Measurements from ENCODE around the gene TLDC2.
"Not testable (repeated sequence)": the region's sequence is repeated elsewhere in the genome, so short reads cannot be mapped to it uniquely, and the experiment has no call there.

Gene TLDC2

DNA sequence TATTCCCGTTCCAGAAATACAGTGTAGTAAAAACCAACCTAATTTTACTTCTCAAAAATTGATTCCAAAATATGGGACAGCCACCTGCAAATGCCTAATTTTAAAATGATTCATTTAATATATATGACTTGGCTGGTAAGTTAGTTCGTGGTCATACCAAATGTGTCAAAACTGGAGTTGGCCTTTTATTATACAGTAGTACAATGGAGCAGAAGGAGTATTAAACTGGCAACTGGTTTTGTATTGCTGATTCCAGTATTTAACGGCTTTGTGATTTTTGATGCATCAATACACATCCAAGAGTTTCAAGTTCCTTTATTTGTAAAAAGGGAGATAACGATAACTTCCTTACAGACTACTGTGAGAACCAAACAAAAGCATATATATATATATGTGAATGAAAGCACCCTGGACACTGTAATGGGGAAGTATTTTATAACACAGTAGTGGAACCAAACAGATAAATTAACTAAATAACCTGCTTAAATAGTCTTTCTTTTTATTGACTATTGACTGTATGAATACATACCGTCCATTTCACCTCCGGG is 50.8 kb downstream of the TLDC2 start:
- peaks cover 12% of the 10 kb centered on the region for H3K36me3 ChIP-seq (ENCODE audit: control insufficient read depth, insufficient read depth, low read length)
- H3K9ac ChIP-seq (ENCODE audit: low read depth, low read length): no peak overlapping the region
- no peaks in the 10 kb centered on the region for H3K4me1 ChIP-seq (ENCODE audit: control insufficient read depth, insufficient read depth, low read length)
- no peaks in the 10 kb centered on the region for H3K27me3 ChIP-seq (ENCODE audit: control insufficient read depth, insufficient read depth, low read length)
- H3K9me3 ChIP-seq (ENCODE audit: control insufficient read depth, insufficient read depth, low read length): no peaks in the 10 kb centered on the region
- no peak overlapping the region for H3K4me3 ChIP-seq (ENCODE audit: low read depth, low read length)

DNA sequence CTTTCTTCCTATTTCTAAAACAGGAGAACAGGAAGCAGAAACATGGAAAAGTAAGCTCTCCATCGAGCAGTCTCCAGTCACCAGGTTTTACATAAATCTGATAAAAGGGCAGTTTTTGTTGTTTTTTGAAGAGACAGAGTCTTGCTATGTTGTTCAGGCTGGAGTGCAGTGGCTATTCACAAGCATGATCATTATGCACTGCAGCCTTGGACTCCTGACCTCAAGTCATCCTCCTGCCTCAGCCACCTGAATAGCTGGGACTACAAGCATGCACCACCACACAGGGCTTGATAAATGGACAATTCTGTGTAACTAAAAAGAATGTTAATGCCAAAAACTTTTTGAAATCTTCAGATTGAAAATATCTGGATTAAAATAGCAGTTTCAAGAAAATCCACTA is 51.8 kb downstream of the TLDC2 start:
- no peaks in the 10 kb centered on the region for H3K9me3 ChIP-seq (ENCODE audit: control insufficient read depth, insufficient read depth, low read length)
- peaks cover 14% of the 10 kb centered on the region for H3K36me3 ChIP-seq (ENCODE audit: control insufficient read depth, insufficient read depth, low read length)
- H3K9ac ChIP-seq (ENCODE audit: low read depth, low read length): no peak overlapping the region
- H3K4me1 ChIP-seq (ENCODE audit: control insufficient read depth, insufficient read depth, low read length): no peaks in the 10 kb centered on the region
- no peak overlapping the region for H3K4me3 ChIP-seq (ENCODE audit: low read depth, low read length)
- no peaks in the 10 kb centered on the region for H3K27me3 ChIP-seq (ENCODE audit: control insufficient read depth, insufficient read depth, low read length)

GRCh38 chr20:36929290-36929689 is 53.4 kb downstream of the TLDC2 start:
- H3K9ac ChIP-seq (ENCODE audit: low read depth, low read length): no peak overlapping the region
- H3K36me3 ChIP-seq (ENCODE audit: control insufficient read depth, insufficient read depth, low read length): peaks cover 18% of the 10 kb centered on the region
- no peaks in the 10 kb centered on the region for H3K4me1 ChIP-seq (ENCODE audit: control insufficient read depth, insufficient read depth, low read length)
- H3K4me3 ChIP-seq (ENCODE audit: low read depth, low read length): no peak overlapping the region
- H3K9me3 ChIP-seq (ENCODE audit: control insufficient read depth, insufficient read depth, low read length): no peaks in the 10 kb centered on the region
- H3K27me3 ChIP-seq (ENCODE audit: control insufficient read depth, insufficient read depth, low read length): no peaks in the 10 kb centered on the region

DNA sequence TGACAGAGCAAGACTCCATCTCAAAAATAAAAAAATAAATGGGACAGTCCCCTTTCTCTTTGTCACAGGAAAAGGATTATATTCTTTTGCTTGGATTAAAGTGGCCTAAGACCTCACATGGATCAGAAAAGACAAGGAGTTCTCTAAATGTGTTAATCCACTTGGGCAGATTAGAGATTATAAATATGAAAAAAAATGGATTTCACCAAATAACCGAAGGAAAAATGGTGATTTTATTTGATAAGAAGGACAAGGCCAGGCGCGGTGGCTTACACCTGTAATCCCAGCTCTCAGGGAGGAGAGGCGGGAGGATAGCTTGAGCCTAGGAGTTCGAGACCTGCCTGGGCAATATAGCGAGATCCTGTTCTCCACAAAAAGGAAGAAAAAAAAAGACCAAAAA is 53.8 kb downstream of the TLDC2 start:
- Histone ChIP-seq H3K27me3 (ENCODE audit: control insufficient read depth, insufficient read depth, low read length) (no peaks in the 10 kb centered on the region), H3K36me3 (ENCODE audit: control insufficient read depth, insufficient read depth, low read length) (peaks cover 18% of the 10 kb centered on the region), H3K4me1 (ENCODE audit: control insufficient read depth, insufficient read depth, low read length) (no peaks in the 10 kb centered on the region), H3K9ac (ENCODE audit: low read depth, low read length) (no peak overlapping the region), H3K4me3 (ENCODE audit: low read depth, low read length) (no peak overlapping the region), H3K9me3 (ENCODE audit: control insufficient read depth, insufficient read depth, low read length) (no peaks in the 10 kb centered on the region)

DNA sequence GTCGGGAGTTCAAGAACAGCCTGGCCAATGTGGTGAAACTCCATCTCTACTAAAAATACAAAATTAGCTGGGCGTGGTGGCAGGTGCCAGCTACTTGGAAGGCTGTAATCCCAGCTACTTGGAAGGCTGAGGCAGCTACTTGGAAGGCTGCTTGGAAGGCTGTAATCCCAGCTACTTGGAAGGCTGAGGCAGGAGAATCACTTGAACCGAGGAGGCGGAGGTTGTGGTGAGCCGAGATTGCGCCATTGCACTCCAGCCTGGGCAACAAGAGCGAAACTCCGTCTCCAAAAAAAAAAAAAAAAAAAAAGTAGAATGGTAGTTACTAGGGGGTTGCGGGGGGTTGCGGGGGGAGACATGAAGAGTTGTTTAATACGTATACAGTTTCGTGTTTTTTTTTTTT is 56.1 kb downstream of the TLDC2 start:
- not testable (repeated sequence) for H3K4me1 ChIP-seq (ENCODE audit: control insufficient read depth, insufficient read depth, low read length); H3K4me3 ChIP-seq (ENCODE audit: low read depth, low read length); H3K9ac ChIP-seq (ENCODE audit: low read depth, low read length); H3K27me3 ChIP-seq (ENCODE audit: control insufficient read depth, insufficient read depth, low read length); H3K9me3 ChIP-seq (ENCODE audit: control insufficient read depth, insufficient read depth, low read length)
- peaks cover 18% of the 10 kb centered on the region for H3K36me3 ChIP-seq (ENCODE audit: control insufficient read depth, insufficient read depth, low read length)

DNA sequence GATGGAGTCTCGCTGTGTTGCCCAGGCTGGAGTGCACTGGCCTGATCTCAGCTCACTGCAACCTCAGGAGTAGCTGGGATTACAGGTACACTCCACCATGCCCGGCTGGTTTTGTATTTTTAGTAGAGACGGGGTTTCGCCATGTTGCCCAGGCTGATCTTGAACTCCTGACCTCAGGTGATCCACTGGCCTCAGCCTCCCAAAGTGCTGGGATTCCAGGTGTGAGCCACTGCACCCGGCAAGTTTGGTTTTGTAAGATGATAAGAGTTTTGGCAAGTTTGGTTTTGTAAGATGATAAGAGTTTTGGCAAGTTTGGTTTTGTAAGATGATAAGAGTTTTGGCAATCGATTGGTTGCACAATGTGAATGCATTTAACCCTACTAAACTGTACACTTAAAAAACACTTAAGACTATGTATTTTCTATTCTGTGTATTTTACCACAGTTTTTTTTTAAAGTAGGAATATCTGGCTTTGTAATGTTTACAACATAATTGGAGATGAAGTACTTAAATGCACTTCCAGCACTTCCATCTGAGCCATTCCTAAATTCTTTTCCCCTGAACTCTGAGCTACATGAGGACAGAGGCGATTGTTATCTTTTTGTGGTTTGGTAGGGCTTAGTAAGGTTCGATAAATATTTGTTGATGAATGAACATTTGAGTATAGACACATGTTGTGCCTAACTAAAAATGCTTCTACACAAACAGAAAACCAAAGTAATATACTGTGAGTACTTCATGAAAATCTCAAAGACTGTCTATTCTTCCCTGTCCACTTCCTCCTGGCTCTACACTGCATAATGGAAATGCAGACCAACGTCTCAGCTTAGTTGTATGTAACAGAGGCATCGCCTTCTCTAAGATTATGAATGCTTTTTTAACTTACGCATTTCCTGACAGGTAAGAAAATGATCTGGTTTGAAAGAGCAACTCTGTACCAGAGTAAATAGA is 56.8 kb downstream of the TLDC2 start:
- H3K9me3 ChIP-seq (ENCODE audit: control insufficient read depth, insufficient read depth, low read length): no peaks in the 10 kb centered on the region
- H3K9ac ChIP-seq (ENCODE audit: low read depth, low read length): no peak overlapping the region
- H3K4me3 ChIP-seq (ENCODE audit: low read depth, low read length): no peak overlapping the region
- H3K27me3 ChIP-seq (ENCODE audit: control insufficient read depth, insufficient read depth, low read length): no peaks in the 10 kb centered on the region
- peaks cover 18% of the 10 kb centered on the region for H3K36me3 ChIP-seq (ENCODE audit: control insufficient read depth, insufficient read depth, low read length)
- H3K4me1 ChIP-seq (ENCODE audit: control insufficient read depth, insufficient read depth, low read length): no peaks in the 10 kb centered on the region

- H3K36me3 ChIP-seq (ENCODE audit: control insufficient read depth, insufficient read depth, low read length): peaks cover 18% of the 10 kb centered on the region
- not testable (repeated sequence) for H3K9ac ChIP-seq (ENCODE audit: low read depth, low read length); H3K4me1 ChIP-seq (ENCODE audit: control insufficient read depth, insufficient read depth, low read length); H3K27me3 ChIP-seq (ENCODE audit: control insufficient read depth, insufficient read depth, low read length); H3K4me3 ChIP-seq (ENCODE audit: low read depth, low read length); H3K9me3 ChIP-seq (ENCODE audit: control insufficient read depth, insufficient read depth, low read length)
Observed at GRCh38 chr20:36933571-36933970, 57.6 kb downstream of the TLDC2 start.

DNA sequence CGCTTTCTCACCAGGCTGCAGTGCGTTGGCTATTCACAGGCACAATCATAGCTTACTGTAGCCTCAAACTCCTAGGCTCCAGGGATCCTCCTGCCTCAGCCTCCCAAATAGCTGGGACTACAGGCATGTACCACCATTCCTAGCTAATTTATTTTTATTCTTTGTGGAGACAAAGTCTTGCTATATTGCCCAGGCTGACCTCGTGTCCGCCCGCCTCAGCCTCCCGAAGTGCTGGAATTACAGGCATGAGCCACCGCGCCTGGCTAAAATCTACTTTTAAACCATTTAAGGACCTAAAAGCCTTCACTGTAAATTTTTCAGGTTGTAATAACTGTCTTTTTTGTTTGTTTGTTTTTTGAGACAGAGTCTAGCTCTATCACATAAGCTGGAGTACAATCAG is 60.4 kb downstream of the TLDC2 start:
- Histone ChIP-seq H3K9ac (ENCODE audit: low read depth, low read length) (no peak overlapping the region), H3K27me3 (ENCODE audit: control insufficient read depth, insufficient read depth, low read length) (no peaks in the 10 kb centered on the region), H3K9me3 (ENCODE audit: control insufficient read depth, insufficient read depth, low read length) (no peaks in the 10 kb centered on the region), H3K4me3 (ENCODE audit: low read depth, low read length) (no peak overlapping the region), H3K4me1 (ENCODE audit: control insufficient read depth, insufficient read depth, low read length) (no peaks in the 10 kb centered on the region), H3K36me3 (ENCODE audit: control insufficient read depth, insufficient read depth, low read length) (peaks cover 8% of the 10 kb centered on the region)

DNA sequence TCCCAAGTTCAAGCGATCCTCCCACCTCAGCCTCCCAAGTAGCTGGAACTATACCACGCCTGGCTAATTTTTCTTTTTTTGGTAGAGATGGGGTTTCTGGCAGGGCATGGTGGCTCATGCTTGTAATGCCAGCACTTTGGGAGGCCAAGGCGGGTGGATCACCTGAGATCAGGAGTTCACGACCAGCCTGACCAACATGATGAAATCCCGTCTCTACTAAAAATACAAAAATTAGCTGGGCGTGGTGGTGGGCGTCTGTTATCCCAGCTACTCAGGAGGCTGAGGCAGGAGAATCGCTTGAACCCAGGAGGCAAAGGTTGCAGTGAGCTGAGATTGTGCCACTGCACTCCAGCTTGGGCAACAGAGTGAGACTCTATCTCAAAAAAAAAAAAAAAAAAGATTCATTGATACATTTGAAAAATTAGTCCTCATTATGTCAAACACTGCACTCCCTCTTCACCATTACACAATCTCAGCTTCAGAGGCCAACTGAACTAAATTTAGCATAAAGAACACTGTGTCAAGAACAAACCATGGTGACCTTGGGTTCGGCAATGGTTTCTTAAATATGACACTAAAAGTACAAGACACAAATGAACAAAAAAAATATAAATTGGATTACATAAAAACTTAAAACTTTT is 60.9 kb downstream of the TLDC2 start:
- not testable (repeated sequence) for H3K4me3 ChIP-seq (ENCODE audit: low read depth, low read length); H3K9me3 ChIP-seq (ENCODE audit: control insufficient read depth, insufficient read depth, low read length); H3K4me1 ChIP-seq (ENCODE audit: control insufficient read depth, insufficient read depth, low read length); H3K36me3 ChIP-seq (ENCODE audit: control insufficient read depth, insufficient read depth, low read length); H3K27me3 ChIP-seq (ENCODE audit: control insufficient read depth, insufficient read depth, low read length); H3K9ac ChIP-seq (ENCODE audit: low read depth, low read length)

- H3K9ac ChIP-seq (ENCODE audit: low read depth, low read length): no peak overlapping the region
- no peak overlapping the region for H3K4me3 ChIP-seq (ENCODE audit: low read depth, low read length)
- H3K4me1 ChIP-seq (ENCODE audit: control insufficient read depth, insufficient read depth, low read length): no peaks in the 10 kb centered on the region
- no peaks in the 10 kb centered on the region for H3K9me3 ChIP-seq (ENCODE audit: control insufficient read depth, insufficient read depth, low read length)
- H3K36me3 ChIP-seq (ENCODE audit: control insufficient read depth, insufficient read depth, low read length): peaks cover 6% of the 10 kb centered on the region
- H3K27me3 ChIP-seq (ENCODE audit: control insufficient read depth, insufficient read depth, low read length): no peaks in the 10 kb centered on the region
Observed at GRCh38 chr20:36937402-36937770, 61.4 kb downstream of the TLDC2 start.

DNA sequence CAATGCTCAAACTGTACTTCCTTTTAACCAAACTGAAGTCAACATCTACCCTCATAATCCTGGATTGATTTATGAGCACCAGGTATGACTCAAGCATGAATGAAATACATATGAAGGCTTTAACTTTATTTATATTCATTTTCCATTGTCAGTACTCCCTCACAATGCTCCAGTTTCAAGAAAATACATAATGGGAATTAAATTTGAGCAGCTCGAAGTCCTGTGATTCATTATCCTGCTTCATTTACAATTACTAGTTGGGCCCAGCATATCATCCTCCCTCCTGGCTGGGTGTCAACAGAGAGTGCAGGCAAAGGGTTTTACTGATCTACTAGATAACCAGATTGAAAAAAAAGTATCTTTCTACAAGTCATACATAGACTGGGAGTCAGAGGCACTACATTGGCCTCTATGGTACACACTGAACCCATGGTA is 65.5 kb downstream of the TLDC2 start:
- H3K4me3 ChIP-seq (ENCODE audit: low read depth, low read length): no peak overlapping the region
- peaks cover 16% of the 10 kb centered on the region for H3K36me3 ChIP-seq (ENCODE audit: control insufficient read depth, insufficient read depth, low read length)

More for the DNA sequence above, 65.5 kb downstream of the TLDC2 start:
- Histone ChIP-seq H3K9ac (ENCODE audit: low read depth, low read length) (no peak overlapping the region), H3K27me3 (ENCODE audit: control insufficient read depth, insufficient read depth, low read length) (no peaks in the 10 kb centered on the region), H3K9me3 (ENCODE audit: control insufficient read depth, insufficient read depth, low read length) (no peaks in the 10 kb centered on the region), H3K4me1 (ENCODE audit: control insufficient read depth, insufficient read depth, low read length) (peaks cover under 1% of the 10 kb centered on the region)
